ENCODE measurements around the gene MAD1L1. TPM values are rescaled to one million over a fixed set of nuclear protein-coding genes. Genes with fewer than 3 reads are reported as not detected.

Gene MAD1L1
- total and polyA plus RNA-seq, 7 experiments from 2014 or later: 112 to 314 (median 136) TPM

DNA sequence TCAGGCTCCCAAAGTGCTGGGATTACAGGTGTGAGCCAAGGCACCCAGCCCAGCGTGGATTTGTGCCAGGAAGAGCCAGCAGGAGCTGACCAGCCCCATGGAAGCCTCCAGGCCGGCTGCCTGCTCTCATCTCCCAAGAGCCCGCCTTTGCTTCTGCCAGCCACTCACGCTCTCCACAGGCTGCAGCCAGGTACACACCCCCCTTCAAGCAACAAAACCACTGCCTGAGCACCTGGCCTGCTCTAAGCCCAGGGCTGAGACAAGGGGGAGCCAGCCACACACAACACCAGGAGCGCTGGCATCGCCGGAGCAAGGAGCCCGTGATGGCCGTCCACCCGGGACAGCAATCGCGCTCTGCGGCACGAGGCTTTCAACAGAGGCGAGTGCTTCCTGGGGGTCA is 34.5 kb downstream of the MAD1L1 start:
- Histone ChIP-seq H3K4me3 (ENCODE audit: low read length) (no peak overlapping the region), H3K4me1 (ENCODE audit: control insufficient read depth in 2 of 2, insufficient read depth in 2 of 2, low read length in 2 of 2) (no peaks in the 10 kb centered on the region), H3K27ac (ENCODE audit: low read depth, low read length) (no peak overlapping the region), H3K36me3 (ENCODE audit: control insufficient read depth in 2 of 3, insufficient read depth in 3 of 3, low read length in 3 of 3) (peaks cover 0 to 44% (median 0%) of the 10 kb centered on the region in 3 experiments), H3K9me3 (ENCODE audit: control insufficient read depth in 2 of 3, low read length in 3 of 3) (peaks cover 0 to 8% (median 0%) of the 10 kb centered on the region in 3 experiments), H3K27me3 (ENCODE audit: control insufficient read depth in 2 of 2, insufficient read depth in 2 of 2, low read length in 2 of 2) (no peaks in the 10 kb centered on the region)
- Mint-ChIP-seq H3K36me3 (peaks cover 7 to 43% (median 36%) of the 10 kb centered on the region in 5 donors), H3K4me1 (peaks cover 0 to 5% (median 0%) of the 10 kb centered on the region in 7 donors), H3K27me3 (no peaks in the 10 kb centered on the region), H3K9me3 (peaks cover 0 to 10% (median 3%) of the 10 kb centered on the region in 11 donors), H3K4me3 (no peak overlapping the region), H3K27ac (no peak overlapping the region)
- CTCF ChIA-PET: no interaction called here
- DNase-seq: no peak
- no peak for ATAC-seq
- intact Hi-C loops (cut with micrococcal nuclease): no loop called here
- POLR2A ChIA-PET: no interaction called here

DNA sequence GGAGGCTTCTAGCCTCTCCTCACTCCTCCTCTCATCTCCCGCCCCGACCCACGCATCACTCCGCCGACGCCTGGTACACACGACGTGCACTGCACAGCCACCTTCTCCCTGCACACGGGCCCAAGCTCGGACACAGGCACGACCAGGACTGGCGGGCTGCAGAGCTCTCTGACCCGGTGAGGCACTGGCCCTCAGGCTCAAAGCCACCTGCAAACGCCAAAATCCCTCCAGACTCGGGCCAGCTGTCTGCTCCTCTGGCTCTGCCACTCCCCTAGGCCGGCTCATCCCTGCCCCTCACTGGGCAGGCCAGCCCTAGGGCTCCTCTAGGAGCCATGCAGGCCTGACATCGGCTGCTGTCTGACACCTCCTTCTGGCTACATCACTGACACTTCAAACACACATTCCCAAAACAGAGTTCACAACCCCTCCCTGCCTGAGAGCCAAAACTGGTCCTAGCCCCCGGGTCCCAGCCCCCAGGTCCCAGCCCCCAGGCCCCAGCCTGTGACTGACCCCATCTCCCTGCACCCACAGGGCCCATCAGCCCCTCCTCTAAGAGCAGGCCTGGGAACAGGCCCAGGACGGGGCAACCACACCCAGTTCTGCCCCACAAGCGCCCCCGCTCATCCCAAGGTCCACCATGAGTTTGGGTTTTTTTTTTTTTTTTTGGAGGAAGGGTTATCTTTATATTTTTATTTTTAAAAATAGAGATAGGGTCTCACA is 35.1 kb downstream of the MAD1L1 start:
- ChIA-PET CTCF (no interaction called here), POLR2A (no interaction called here)
- Mint-ChIP-seq H3K27me3 (no peaks in the 10 kb centered on the region), H3K9me3 (peaks cover 0 to 10% (median 3%) of the 10 kb centered on the region in 11 donors), H3K4me3 (no peak overlapping the region), H3K27ac (peak overlapping the region in 1 of 9 donors; percentile 17), H3K36me3 (peaks cover 7 to 48% (median 34%) of the 10 kb centered on the region in 5 donors), H3K4me1 (peaks cover 0 to 5% (median 0%) of the 10 kb centered on the region in 7 donors)
- intact Hi-C loops (cut with micrococcal nuclease): no loop called here
- Histone ChIP-seq H3K27ac (ENCODE audit: low read depth, low read length) (no peak overlapping the region), H3K4me3 (ENCODE audit: low read length) (no peak overlapping the region), H3K36me3 (ENCODE audit: control insufficient read depth in 2 of 3, insufficient read depth in 3 of 3, low read length in 3 of 3) (peaks cover 0 to 44% (median 0%) of the 10 kb centered on the region in 3 experiments), H3K4me1 (ENCODE audit: control insufficient read depth in 2 of 2, insufficient read depth in 2 of 2, low read length in 2 of 2) (no peaks in the 10 kb centered on the region), H3K27me3 (ENCODE audit: control insufficient read depth in 2 of 2, insufficient read depth in 2 of 2, low read length in 2 of 2) (no peaks in the 10 kb centered on the region), H3K9me3 (ENCODE audit: control insufficient read depth in 2 of 3, low read length in 3 of 3) (peaks cover 0 to 8% (median 0%) of the 10 kb centered on the region in 3 experiments)
- ATAC-seq (no peak), DNase-seq (no peak)

GRCh38 chr7:2196381-2197378 is 36.1 kb downstream of the MAD1L1 start:
- Mint-ChIP-seq H3K4me3 (no peak overlapping the region), H3K4me1 (peaks cover 0 to 5% (median 0%) of the 10 kb centered on the region in 7 donors), H3K36me3 (peaks cover 7 to 53% (median 38%) of the 10 kb centered on the region in 5 donors), H3K9me3 (peaks cover 0 to 10% (median 3%) of the 10 kb centered on the region in 11 donors), H3K27ac (no peak overlapping the region), H3K27me3 (no peaks in the 10 kb centered on the region)
- POLR2A ChIA-PET: no interaction called here
- H3K4me3 ChIP-seq (ENCODE audit: low read length): no peak overlapping the region
- ATAC-seq: no peak
- CTCF ChIA-PET: no interaction called here
- intact Hi-C loops (cut with micrococcal nuclease): no loop called here
- peaks cover 0 to 44% (median 0%) of the 10 kb centered on the region in 3 experiments for H3K36me3 ChIP-seq (ENCODE audit: control insufficient read depth in 2 of 3, insufficient read depth in 3 of 3, low read length in 3 of 3)
- H3K4me1 ChIP-seq (ENCODE audit: control insufficient read depth in 2 of 2, insufficient read depth in 2 of 2, low read length in 2 of 2): no peaks in the 10 kb centered on the region
- DNase-seq: no peak
- H3K27ac ChIP-seq (ENCODE audit: low read depth, low read length): no peak overlapping the region
- H3K9me3 ChIP-seq (ENCODE audit: control insufficient read depth in 2 of 3, low read length in 3 of 3): peaks cover 0 to 8% (median 0%) of the 10 kb centered on the region in 3 experiments
- H3K27me3 ChIP-seq (ENCODE audit: control insufficient read depth in 2 of 2, insufficient read depth in 2 of 2, low read length in 2 of 2): no peaks in the 10 kb centered on the region

DNA sequence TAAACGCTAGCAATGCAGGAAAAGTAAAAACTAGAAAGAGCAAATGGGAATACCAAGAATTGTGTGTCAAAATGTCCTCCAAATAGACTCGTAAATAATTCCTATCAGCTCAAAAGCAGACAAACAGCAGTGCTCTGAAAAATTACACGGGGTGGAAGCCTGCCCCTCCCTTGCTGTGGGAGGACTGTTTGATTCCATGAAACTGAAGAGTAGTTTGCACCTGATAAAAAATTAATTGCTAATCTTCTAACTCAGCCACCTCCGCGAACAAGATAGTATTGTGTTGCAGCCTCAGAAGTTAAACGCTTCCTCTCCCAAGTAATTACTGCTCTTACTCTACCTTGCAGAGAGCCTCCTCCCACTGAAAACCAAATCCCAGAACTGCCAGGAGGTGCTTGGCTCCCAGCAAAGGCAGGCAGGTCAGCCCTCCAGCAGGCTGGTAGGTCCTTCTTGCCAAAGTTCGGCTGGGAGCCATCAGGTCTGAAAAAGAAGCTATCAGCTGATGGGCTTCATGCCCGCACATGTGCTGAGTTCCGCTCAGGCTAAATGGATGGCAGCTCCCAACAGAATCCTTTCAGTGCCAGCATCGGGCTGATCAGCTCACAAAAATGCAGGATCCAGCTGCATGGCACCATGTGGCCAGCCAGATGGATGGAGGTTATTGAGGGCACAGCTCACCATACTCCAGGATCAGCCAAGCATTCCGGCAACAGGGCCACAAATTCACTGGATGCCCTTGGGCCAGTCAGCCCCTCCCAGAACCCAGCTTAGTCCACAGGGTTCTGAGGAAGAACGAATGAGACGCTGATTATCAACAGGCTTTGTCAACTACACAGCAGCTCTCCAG is 37.1 kb downstream of the MAD1L1 start:
- H3K9me3 ChIP-seq (ENCODE audit: control insufficient read depth in 2 of 3, low read length in 3 of 3): peaks cover 0 to 8% (median 0%) of the 10 kb centered on the region in 3 experiments
- intact Hi-C loops (cut with micrococcal nuclease): no loop called here
- H3K4me1 ChIP-seq (ENCODE audit: control insufficient read depth in 2 of 2, insufficient read depth in 2 of 2, low read length in 2 of 2): no peaks in the 10 kb centered on the region
- no peak overlapping the region for H3K27ac Mint-ChIP-seq
- H3K9me3 Mint-ChIP-seq: peaks cover 0 to 10% (median 3%) of the 10 kb centered on the region in 11 donors
- no peak overlapping the region for H3K4me3 Mint-ChIP-seq
- no peaks in the 10 kb centered on the region for H3K27me3 ChIP-seq (ENCODE audit: control insufficient read depth in 2 of 2, insufficient read depth in 2 of 2, low read length in 2 of 2)
- no peaks in the 10 kb centered on the region for H3K27me3 Mint-ChIP-seq
- H3K27ac ChIP-seq (ENCODE audit: low read depth, low read length): no peak overlapping the region
- peaks cover 0 to 42% (median 0%) of the 10 kb centered on the region in 3 experiments for H3K36me3 ChIP-seq (ENCODE audit: control insufficient read depth in 2 of 3, insufficient read depth in 3 of 3, low read length in 3 of 3)
- peaks cover 7 to 59% (median 44%) of the 10 kb centered on the region in 5 donors for H3K36me3 Mint-ChIP-seq
- POLR2A ChIA-PET: no interaction called here
- H3K4me1 Mint-ChIP-seq: peaks cover 0 to 5% (median 0%) of the 10 kb centered on the region in 7 donors
- ATAC-seq (no peak), DNase-seq (no peak)
- CTCF ChIA-PET: no interaction called here
- no peak overlapping the region for H3K4me3 ChIP-seq (ENCODE audit: low read length)

DNA sequence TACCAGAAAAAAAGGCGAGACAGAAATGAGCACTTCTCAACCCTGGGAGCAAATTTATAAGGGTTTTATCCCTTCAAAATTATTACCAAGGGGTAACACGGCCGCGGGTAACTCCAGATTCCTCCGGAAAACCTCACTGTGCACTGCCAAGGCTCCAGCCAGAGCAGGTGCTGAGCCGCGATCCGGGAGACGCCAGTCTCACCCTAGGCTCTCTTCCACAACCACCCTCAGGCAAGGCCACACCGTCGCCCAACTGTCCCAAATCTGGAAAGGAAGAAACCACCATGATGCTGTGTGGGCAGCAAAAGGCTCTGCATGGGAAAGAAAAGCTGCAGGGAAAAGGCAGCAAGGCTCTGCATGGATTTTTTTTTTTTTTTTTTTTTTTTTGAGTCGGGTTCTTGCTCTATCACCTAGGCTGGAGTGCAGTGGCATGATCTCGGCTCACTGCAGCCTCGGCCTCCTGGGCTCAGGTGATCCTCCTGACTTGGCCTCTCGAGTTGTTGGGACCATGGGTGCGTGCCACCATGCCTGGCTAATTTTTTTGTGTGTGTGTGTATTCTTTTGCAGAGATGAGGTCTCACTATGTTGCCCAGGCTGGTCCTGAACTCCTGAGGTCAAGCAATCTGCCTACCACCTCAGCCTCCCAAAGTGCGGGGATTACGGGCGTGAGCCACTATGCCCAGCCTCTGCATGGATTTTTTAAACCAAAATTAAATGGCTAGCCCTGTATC is 39.0 kb downstream of the MAD1L1 start:
- H3K36me3 ChIP-seq (ENCODE audit: control insufficient read depth in 2 of 3, insufficient read depth in 3 of 3, low read length in 3 of 3): peaks cover 0 to 28% (median 0%) of the 10 kb centered on the region in 3 experiments

More for the DNA sequence above, 39.0 kb downstream of the MAD1L1 start:
- Mint-ChIP-seq H3K36me3 (peaks cover 10 to 66% (median 58%) of the 10 kb centered on the region in 5 donors), H3K27me3 (no peaks in the 10 kb centered on the region), H3K9me3 (peaks cover 0 to 19% (median 7%) of the 10 kb centered on the region in 11 donors), H3K27ac (no peak overlapping the region), H3K4me3 (no peak overlapping the region), H3K4me1 (peaks cover 0 to 5% (median 0%) of the 10 kb centered on the region in 7 donors)
- CTCF ChIA-PET: no interaction called here
- Histone ChIP-seq H3K27me3 (ENCODE audit: control insufficient read depth in 2 of 2, insufficient read depth in 2 of 2, low read length in 2 of 2) (no peaks in the 10 kb centered on the region), H3K4me3 (ENCODE audit: low read length) (no peak overlapping the region), H3K27ac (ENCODE audit: low read depth, low read length) (no peak overlapping the region), H3K9me3 (ENCODE audit: control insufficient read depth in 2 of 3, low read length in 3 of 3) (peaks cover 0 to 8% (median 0%) of the 10 kb centered on the region in 3 experiments), H3K4me1 (ENCODE audit: control insufficient read depth in 2 of 2, insufficient read depth in 2 of 2, low read length in 2 of 2) (no peaks in the 10 kb centered on the region)
- intact Hi-C loops (cut with micrococcal nuclease): no loop called here
- POLR2A ChIA-PET: no interaction called here
- DNase-seq (no peak), ATAC-seq (no peak)
